K562 (cell line): ENCODE results near the gene NIPAL1. TPM values are rescaled to one million over a fixed set of nuclear protein-coding genes. Genes with fewer than 3 reads are reported as not detected.
A peak's percentile ranks its signal among the peaks of the same experiment; 100 is the strongest.

Source experiments
- ATAC-seq: fragments of 200-7000 bp; cut with Tn5 transposase; 3 replicates; pipeline ENCODE4 v1.9.1; 2020; ENCODE audit warnings: moderate library complexity
- BruUV-seq: library from RNA; stranded (reverse); fragments of 400-500 nt; replicated peaks from 2 replicates; lab custom pipeline; 2021; lab: Mats Ljungman, UMichigan
- CTCF ChIA-PET: fragments of 300-600 bp; formaldehyde crosslinking; extraction: SDS; loops from one replicate; lab custom pipeline; 2021; ENCODE audit warnings: low intra/inter-chr PET ratio; lab: Yijun Ruan, JAX
- POLR2A ChIA-PET: fragments of 300-600, 350-650 bp; sonication (Branson Sonifier 250); formaldehyde crosslinking; extraction: SDS; loops from one replicate; lab custom pipeline; 2021; ENCODE audit warnings: antibody characterized with exemption, inconsistent platforms; lab: Yijun Ruan, JAX
- DNase-seq, 4 experiments: peaks; one replicate each; pipeline versions ENCODE4 v3.0.0 to v3.0.0-alpha.2; 2011 to 2018; ENCODE audit warnings: low spot score in 3 of 4, mixed read lengths in 3 of 4; ENCODE audit errors: extremely low read depth in 1 of 4
- FAIRE-seq: peaks from 2 replicates; lab custom pipeline; 2011; peaks lifted over from hg19 to GRCh38; lab: Jason Lieb, UNC
- H2AFZ ChIP-seq: 2 replicates; pipeline ENCODE4 v1.6.0; 2011; ENCODE audit warnings: low read depth, low read length, control low read depth, inconsistent platforms
- H3K27ac ChIP-seq: fragments of 200-600 bp; 3 replicates; pipeline ENCODE4 v1.8.0; 2011; ENCODE audit warnings: low read depth, mild to moderate bottlenecking, control low read depth, inconsistent platforms, low read length, moderate library complexity, mixed read lengths; ENCODE audit errors: extremely low read depth
- H3K27me3 ChIP-seq, 2 experiments: fragments of 300-600 bp in 1 of 2; 2 replicates in 1 of 2; 3 replicates in 1 of 2; pipeline versions ENCODE4 v1.6.0 to v1.8.0; 2011; ENCODE audit warnings: inconsistent platforms in 2 of 2, low read length in 2 of 2, mild to moderate bottlenecking in 1 of 2, mixed read lengths in 1 of 2, moderate library complexity in 1 of 2; ENCODE audit not compliant: control insufficient read depth in 2 of 2, insufficient read depth in 2 of 2
- H3K36me3 ChIP-seq: fragments of 300-600 bp; 3 replicates; pipeline ENCODE4 v1.8.0; 2011; ENCODE audit warnings: mild to moderate bottlenecking, low read length, inconsistent platforms; ENCODE audit not compliant: control insufficient read depth, insufficient read depth
- H3K4me1 ChIP-seq, 2 experiments: fragments of 200-600 bp in 1 of 2; replicated peaks in 1 of 2; 2 replicates in 1 of 2; 3 replicates in 1 of 2; pipeline versions ENCODE4 v1.5.1 to v1.8.0; 2011; ENCODE audit warnings: inconsistent platforms in 2 of 2, low read length in 2 of 2, mild to moderate bottlenecking in 1 of 2, mixed read lengths in 1 of 2, moderate library complexity in 1 of 2; ENCODE audit not compliant: control insufficient read depth in 2 of 2, insufficient read depth in 2 of 2
- H3K4me2 ChIP-seq: 2 replicates; pipeline ENCODE4 v1.6.1; 2011; ENCODE audit warnings: low read length, control low read depth, inconsistent platforms, mixed read lengths; ENCODE audit not compliant: insufficient read depth
- H3K4me3 ChIP-seq: fragments of 200-600 bp; sonication (generic), shearing (Covaris generic); 2 replicates; pipeline ENCODE4 v1.5.1; 2016; ENCODE audit warnings: control low read depth, inconsistent platforms
- H3K79me2 ChIP-seq: fragments of 200-600 bp; 3 replicates; pipeline ENCODE4 v1.8.0; 2011; ENCODE audit warnings: low read length, inconsistent platforms; ENCODE audit not compliant: control insufficient read depth, insufficient read depth
- H3K9ac ChIP-seq, 2 experiments: 2 replicates each; pipeline versions ENCODE4 v1.6.0 to v1.6.1; 2011; ENCODE audit warnings: low read depth in 2 of 2, low read length in 2 of 2, control low read depth in 1 of 2, inconsistent platforms in 1 of 2, mild to moderate bottlenecking in 1 of 2, mixed read lengths in 1 of 2; ENCODE audit not compliant: insufficient read depth in 1 of 2
- H3K9me1 ChIP-seq: one replicate; pipeline ENCODE4 v1.6.0; 2011; ENCODE audit warnings: inconsistent platforms, mild to moderate bottlenecking, low read length, moderate library complexity; ENCODE audit not compliant: control insufficient read depth, insufficient read depth
- H3K9me3 ChIP-seq: replicated peaks from 2 replicates; pipeline ENCODE4 v1.5.1; 2011; ENCODE audit warnings: low read depth, low read length, inconsistent platforms; ENCODE audit not compliant: control insufficient read depth, insufficient read depth
- H4K20me1 ChIP-seq: replicated peaks from 2 replicates; pipeline ENCODE4 v1.6.1; 2011; ENCODE audit warnings: low read length, inconsistent platforms, mixed read lengths; ENCODE audit not compliant: control insufficient read depth, insufficient read depth
- ADNP ChIP-seq: fragments of 200-800 bp; sonication (Bioruptor generic); IDR thresholded peaks from 2 replicates; pipeline ENCODE4 v1.6.1; 2016; ENCODE audit warnings: missing genetic modification characterization, missing compliant biosample characterization
- NCOA1 ChIP-seq: fragments of 450-650 bp; IDR thresholded peaks from 2 replicates; pipeline ENCODE4 v1.6.1; 2016; ENCODE audit warnings: low read depth
- NONO ChIP-seq, 2 experiments: fragments of 200-400 bp in 1 of 2; fragments of 450-650 bp in 1 of 2; formaldehyde crosslinking in 1 of 2; IDR thresholded peaks; 2 replicates each; pipeline ENCODE4 v1.6.1; 2017; ENCODE audit warnings: low read depth in 2 of 2, mild to moderate bottlenecking in 2 of 2, moderate library complexity in 2 of 2, low read length in 1 of 2
- SPI1 ChIP-seq: IDR thresholded peaks from 2 replicates; pipeline ENCODE4 v1.6.1; 2011; ENCODE audit warnings: low read depth, low read length, control low read depth, borderline replicate concordance
- SRSF9 ChIP-seq: fragments of 200-400 bp; formaldehyde crosslinking; IDR thresholded peaks from 2 replicates; pipeline ENCODE4 v1.6.1; 2017; ENCODE audit warnings: low read depth, low read length, borderline replicate concordance
- ZNF197 ChIP-seq: fragments of 200-800 bp; sonication (Bioruptor generic); IDR thresholded peaks from 2 replicates; pipeline ENCODE4 v1.6.1; 2016; ENCODE audit warnings: low read depth, missing genetic modification characterization, missing compliant biosample characterization
- ZNF507 ChIP-seq: conservative IDR thresholded peaks from 2 replicates; pipeline ENCODE4 v1.6.1; 2017; ENCODE audit warnings: missing genetic modification characterization, missing compliant biosample characterization
- ZZZ3 ChIP-seq: fragments of 450-650 bp; IDR thresholded peaks from 2 replicates; pipeline ENCODE4 v1.6.1; 2016; ENCODE audit warnings: antibody characterized with exemption, mild to moderate bottlenecking, moderate library complexity
- WGBS: fragments of 100-300 bp; shearing (Covaris generic); methylation state at CpG from one replicate; pipeline ENCODE4 v1.1.6; 2016; ENCODE audit warnings: low coverage, mixed read lengths; ENCODE audit not compliant: insufficient coverage; ENCODE audit errors: missing lambda C conversion rate; 5-methylcytosine and 5-hydroxymethylcytosine counted together
- in situ Hi-C: fragments of 300-500 bp; cut with MboI; formaldehyde crosslinking; loops from 4 replicates; pipeline ENCODE4 v1.15.0; 2018; ENCODE audit warnings: inconsistent platforms, mixed read lengths
- intact Hi-C: fragments of 100-400 bp; cut with micrococcal nuclease; formaldehyde crosslinking; loops from 2 replicates; pipeline ENCODE4 v1.14.2; 2022
- polyA plus RNA-seq, 8 experiments: library from polyadenylated mRNA; depleted of rRNA in 4 of 8; stranded (reverse) in 5 of 8; unstranded in 3 of 8; fragments of >200 nt; fragmentation: Nextera tagmentation in 2 of 8; fragmentation: Illumina TruSeq in 1 of 8; extraction: Ambion mirVana in 2 of 8; extraction: Trizol in 1 of 8; gene quantifications; 2 replicates each; pipeline versions ENCODE4 v1.2.1 to v1.2.3, GENCODE V29; 2011 to 2014; ENCODE audit warnings: inconsistent platforms in 1 of 8, missing spikeins in 1 of 8
- total RNA-seq, 7 experiments: library from RNA; depleted of rRNA in 6 of 7; stranded (reverse); fragments of >200 nt in 6 of 7; fragmentation: Illumina TruSeq in 2 of 7; extraction: Trizol in 2 of 7; gene quantifications; 2 replicates each; pipeline versions ENCODE4 v1.2.1 to v1.2.3, GENCODE V29; 2011 to 2021; ENCODE audit warnings: low replicate concordance in 1 of 7

NIPAL1 gene
- total and polyA plus RNA-seq, 9 of the 15 experiments (the other 6 are each of a cell fraction or from before 2014, with no cell fraction given): 0.03 to 0.43 (median 0.25) TPM

DNA sequence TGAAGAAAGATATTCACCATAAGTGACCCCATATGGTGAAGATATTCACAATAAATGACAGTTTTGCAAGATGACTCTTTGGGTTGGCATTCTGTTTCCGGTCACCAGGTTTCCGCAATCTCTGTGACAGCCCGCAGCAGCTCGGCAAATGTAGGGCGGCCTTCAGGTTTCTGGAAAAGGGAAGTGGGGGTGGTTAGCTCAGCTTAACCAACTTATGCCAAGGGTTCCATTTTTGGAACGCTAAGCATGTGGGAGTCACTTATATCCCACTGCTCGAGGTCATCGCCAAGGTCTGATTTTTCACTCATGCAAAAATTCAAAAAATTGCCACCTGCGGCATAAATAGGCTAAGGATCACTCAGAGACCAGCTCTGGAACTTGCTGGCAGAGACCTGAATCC is 51.0 kb downstream of the NIPAL1 start:
- TF ChIP-seq ADNP (tag) (no peak), ZZZ3 (no peak), SRSF9 (no peak), NCOA1 (no peak), ZNF197 (CRISPR knock-in tag) (no peak), SPI1 (peak; percentile 26; the same call in 1 of the 2 replicates), NONO (IDR thresholded peaks at IDR 0.05; ENCODE audit: low read depth in 2 of 2, low read length in 1 of 2) (no peak), ZNF507 (tag) (no peak)
- POLR2A ChIA-PET: interaction anchor here (0.6 to 0.8 kb wide), 2 partner anchors 64 to 93 kb away, joined by 3 read pairs; no protein-coding TSS in a partner anchor
- intact Hi-C loops: no loop called here

More for the DNA sequence above, 51.0 kb downstream of the NIPAL1 start:
- FAIRE-seq: peak; percentile 32
- no TSS peak for BruUV-seq
- Histone ChIP-seq H3K9me1 (no peaks in the 10 kb centered on the region), H3K79me2 (no peaks in the 10 kb centered on the region), H3K27ac (no peak overlapping the region), H3K27me3 (peaks cover 0 to 4% of the 10 kb centered on the region in 2 experiments; a peak in 1 of 5 replicates), H3K9me3 (no peaks in the 10 kb centered on the region), H3K4me2 (no peak overlapping the region), H3K4me1 (no peaks in the 10 kb centered on the region), H3K36me3 (no peaks in the 10 kb centered on the region), H3K9ac (no peak overlapping the region), H2AFZ (no peak overlapping the region), H3K4me3 (no peak overlapping the region), H4K20me1 (no peaks in the 10 kb centered on the region)
- no peak for DNase-seq
- CTCF ChIA-PET: no interaction called here
- 18% methylated on average over 9 of the region's 9 CpGs for WGBS
- no peak for ATAC-seq
- in situ Hi-C loops: no loop called here
